GM12878 (cell line): ENCODE measurements around the gene PDSS2. TPM values are rescaled to one million over a fixed set of nuclear protein-coding genes. Genes with fewer than 3 reads are reported as not detected.
"Not testable (repeated sequence)": the region's sequence is repeated elsewhere in the genome, so short reads cannot be mapped to it uniquely, and the experiment has no call there.

Experiments
- ATAC-seq: fragments of 200-7000 bp; cut with Tn5 transposase; 3 replicates; pipeline ENCODE4 v1.9.1; 2020; ENCODE audit warnings: mild to moderate bottlenecking, moderate library complexity
- BruUV-seq: library from RNA; stranded (reverse); fragments of 400-500 nt; replicated peaks from 2 replicates; lab custom pipeline; 2021; lab: Mats Ljungman, UMichigan
- CTCF ChIA-PET: fragments of 300-600 bp; sonication (Branson Sonifier 250); formaldehyde crosslinking; extraction: SDS; loops from one replicate; lab custom pipeline; 2021; ENCODE audit warnings: inconsistent platforms; lab: Yijun Ruan, JAX
- POLR2A ChIA-PET: fragments of 350-600 bp; formaldehyde crosslinking; extraction: SDS; loops from one replicate; lab custom pipeline; 2021; ENCODE audit warnings: inconsistent platforms; lab: Charles Lee
- RAD21 ChIA-PET: fragments of 300-600 bp; sonication (Branson Sonifier 250); formaldehyde crosslinking; loops from one replicate; lab custom pipeline; 2023; ENCODE audit warnings: antibody characterized with exemption; ENCODE audit not compliant: unreplicated experiment; lab: Charles Lee
- SMC1A ChIA-PET: fragments of 300-600 bp; sonication (Branson Sonifier 250); formaldehyde crosslinking; loops from one replicate; lab custom pipeline; 2023; ENCODE audit not compliant: unreplicated experiment, uncharacterized antibody; lab: Charles Lee
- DNase-seq: peaks from one replicate; pipeline ENCODE4 v3.0.0-alpha.2; 2011; ENCODE audit warnings: low read depth, low spot score
- FAIRE-seq: peaks from 3 replicates; lab custom pipeline; 2011; peaks lifted over from hg19 to GRCh38; lab: Jason Lieb, UNC
- H2AFZ ChIP-seq: 2 replicates; pipeline ENCODE4 v1.6.0; 2011; ENCODE audit warnings: low read depth, low read length, control low read depth; ENCODE audit not compliant: control insufficient read depth
- H3K27ac ChIP-seq: 2 replicates; pipeline ENCODE4 v1.5.1; 2011; ENCODE audit warnings: control low read depth; ENCODE audit not compliant: control insufficient read depth, insufficient read depth
- H3K27me3 ChIP-seq, 2 experiments: replicated peaks in 1 of 2; 2 replicates each; pipeline versions ENCODE4 v1.6.0 to v1.6.1; 2011; ENCODE audit warnings: low read length in 1 of 2; ENCODE audit not compliant: control insufficient read depth in 2 of 2, insufficient read depth in 2 of 2
- H3K36me3 ChIP-seq, 2 experiments: 2 replicates each; pipeline ENCODE4 v1.5.1; 2011; ENCODE audit warnings: low read length in 1 of 2; ENCODE audit not compliant: control insufficient read depth in 2 of 2, insufficient read depth in 2 of 2
- H3K4me1 ChIP-seq: 2 replicates; pipeline ENCODE4 v1.6.1; 2011; ENCODE audit warnings: mild to moderate bottlenecking, low read length, moderate library complexity, mixed read lengths; ENCODE audit not compliant: control insufficient read depth, insufficient read depth
- H3K4me2 ChIP-seq: 2 replicates; pipeline ENCODE4 v1.6.0; 2011; ENCODE audit warnings: control low read depth; ENCODE audit not compliant: control insufficient read depth, insufficient read depth
- H3K4me3 ChIP-seq: fragments of 200-600 bp; sonication (generic); 2 replicates; pipeline ENCODE4 v1.5.1; 2016
- H3K79me2 ChIP-seq: 2 replicates; pipeline ENCODE4 v1.6.0; 2011; ENCODE audit warnings: low read length; ENCODE audit not compliant: control insufficient read depth, insufficient read depth
- H3K9ac ChIP-seq: 2 replicates; pipeline ENCODE4 v1.8.0; 2011; ENCODE audit warnings: low read length, control low read depth, mixed read lengths; ENCODE audit not compliant: control insufficient read depth, insufficient read depth
- H3K9me3 ChIP-seq: replicated peaks from 3 replicates; pipeline ENCODE4 v1.5.1; 2011; ENCODE audit warnings: mild to moderate bottlenecking, low read length; ENCODE audit not compliant: control insufficient read depth, insufficient read depth
- H4K20me1 ChIP-seq: 2 replicates; pipeline ENCODE4 v1.6.0; 2011; ENCODE audit not compliant: control insufficient read depth, insufficient read depth
- CBX3 ChIP-seq: fragments of 200-600 bp; sonication (generic); IDR thresholded peaks from 2 replicates; pipeline ENCODE4 v1.6.1; 2016; ENCODE audit warnings: low read depth, borderline replicate concordance
- EED ChIP-seq: sonication (generic); IDR thresholded peaks from 2 replicates; pipeline ENCODE4 v1.6.1; 2016; ENCODE audit warnings: antibody characterized with exemption, low read depth
- LARP7 ChIP-seq: fragments of 450-650 bp; IDR thresholded peaks from 2 replicates; pipeline ENCODE4 v1.6.1; 2017; ENCODE audit warnings: mild to moderate bottlenecking
- MTA3 ChIP-seq: IDR thresholded peaks from 2 replicates; pipeline ENCODE4 v1.6.1; 2012; ENCODE audit warnings: low read length, inconsistent platforms, borderline replicate concordance
- NFIC ChIP-seq: IDR thresholded peaks from 2 replicates; pipeline ENCODE4 v1.6.1; 2012; ENCODE audit warnings: low read depth, mild to moderate bottlenecking, inconsistent platforms, low read length, moderate library complexity
- SIN3A ChIP-seq: IDR thresholded peaks from 2 replicates; pipeline ENCODE4 v1.6.1; 2012; ENCODE audit warnings: low read depth, low read length, improper control_type of control experiment
- STAT3 ChIP-seq: IDR thresholded peaks from 2 replicates; pipeline ENCODE4 v1.6.1; 2011; ENCODE audit warnings: low read depth, low read length, improper control_type of control experiment
- ZNF24 ChIP-seq: fragments of 450-650 bp; IDR thresholded peaks from 2 replicates; pipeline ENCODE4 v1.6.1; 2017; ENCODE audit warnings: antibody characterized with exemption, mild to moderate bottlenecking
- WGBS: methylation state at CpG from one replicate; pipeline ENCODE4 v1.1.6; 2016; ENCODE audit warnings: low lambda C conversion rate; ENCODE audit not compliant: insufficient replicate concordance, insufficient coverage; ENCODE audit errors: missing lambda C conversion rate; 5-methylcytosine and 5-hydroxymethylcytosine counted together
- in situ Hi-C: fragments of 300-500 bp; cut with MboI; formaldehyde crosslinking; loops from 9 replicates; pipeline ENCODE4 v1.14.3; 2018; ENCODE audit warnings: mixed read lengths
- intact Hi-C: fragments of 100-400 bp; cut with micrococcal nuclease; formaldehyde crosslinking; loops from one replicate; pipeline ENCODE4 v1.14.2; 2022; ENCODE audit not compliant: unreplicated experiment
- polyA plus RNA-seq, 11 experiments: library from polyadenylated mRNA; depleted of rRNA in 4 of 11; unstranded in 6 of 11; stranded (reverse) in 5 of 11; fragments of >200 nt; fragmentation: Nextera tagmentation in 4 of 11; fragmentation: Illumina TruSeq in 1 of 11; extraction: Ambion mirVana in 4 of 11; extraction: Trizol in 1 of 11; gene quantifications; 1 replicate in 1 of 11; 2 replicates in 10 of 11; pipeline versions ENCODE4 v1.2.1 to v1.2.3, GENCODE V29; 2011 to 2016; ENCODE audit warnings: inconsistent platforms in 2 of 11, missing spikeins in 2 of 11, low read depth in 1 of 11
- total RNA-seq, 4 experiments: library from RNA; depleted of rRNA in 3 of 4; stranded (reverse); fragments of >200 nt in 3 of 4; fragmentation: Illumina TruSeq in 1 of 4; extraction: Trizol in 1 of 4; gene quantifications; 2 replicates each; pipeline versions ENCODE4 v1.2.1 to v1.2.3, GENCODE V29; 2013 to 2021
- TF ChIP-seq, protein P1 (sequence below), 3 experiments: IDR thresholded peaks in 2 of 3; conservative IDR thresholded peaks in 1 of 3; 2 replicates each; pipeline ENCODE4 v1.5.1; 2011; ENCODE audit warnings: low read depth in 3 of 3, low read length in 3 of 3, mild to moderate bottlenecking in 3 of 3, control low read depth in 2 of 3, moderate library complexity in 2 of 3, inconsistent platforms in 1 of 3, mixed read lengths in 1 of 3; ENCODE audit not compliant: control insufficient read depth in 2 of 3, insufficient read depth in 1 of 3; ENCODE audit errors: extremely low read depth in 1 of 3
- TF ChIP-seq, protein P2 (sequence below): fragments of 450-650 bp; IDR thresholded peaks from 2 replicates; pipeline ENCODE4 v1.6.1; 2017; ENCODE audit warnings: mild to moderate bottlenecking, moderate library complexity

PDSS2 gene
- total and polyA plus RNA-seq, 10 of the 15 experiments (the other 5 are each of a cell fraction or from before 2014, with no cell fraction given) = 7.7 to 15.5 (median 9.6) TPM

DNA sequence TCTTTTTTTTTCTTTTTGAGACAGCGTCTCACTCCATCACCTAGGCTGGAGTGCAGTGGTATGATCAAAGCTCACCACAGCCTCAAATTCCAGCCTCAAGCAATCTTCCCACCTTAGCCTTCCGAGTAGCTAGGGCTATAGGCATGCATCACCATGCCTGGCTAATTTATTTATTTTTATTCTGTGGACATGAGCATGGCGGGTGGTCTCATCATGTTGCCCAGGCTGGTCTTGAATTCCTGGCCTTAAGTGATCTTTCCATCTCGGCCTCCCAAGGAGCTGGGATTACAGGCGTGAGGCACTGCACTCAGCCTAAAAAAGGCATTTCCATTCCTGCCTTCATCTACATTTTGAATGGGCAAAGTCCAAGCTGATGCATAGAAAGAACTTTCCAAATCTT lies 287.9 kb downstream of the PDSS2 start (continued):
- TF ChIP-seq, protein P1, sequence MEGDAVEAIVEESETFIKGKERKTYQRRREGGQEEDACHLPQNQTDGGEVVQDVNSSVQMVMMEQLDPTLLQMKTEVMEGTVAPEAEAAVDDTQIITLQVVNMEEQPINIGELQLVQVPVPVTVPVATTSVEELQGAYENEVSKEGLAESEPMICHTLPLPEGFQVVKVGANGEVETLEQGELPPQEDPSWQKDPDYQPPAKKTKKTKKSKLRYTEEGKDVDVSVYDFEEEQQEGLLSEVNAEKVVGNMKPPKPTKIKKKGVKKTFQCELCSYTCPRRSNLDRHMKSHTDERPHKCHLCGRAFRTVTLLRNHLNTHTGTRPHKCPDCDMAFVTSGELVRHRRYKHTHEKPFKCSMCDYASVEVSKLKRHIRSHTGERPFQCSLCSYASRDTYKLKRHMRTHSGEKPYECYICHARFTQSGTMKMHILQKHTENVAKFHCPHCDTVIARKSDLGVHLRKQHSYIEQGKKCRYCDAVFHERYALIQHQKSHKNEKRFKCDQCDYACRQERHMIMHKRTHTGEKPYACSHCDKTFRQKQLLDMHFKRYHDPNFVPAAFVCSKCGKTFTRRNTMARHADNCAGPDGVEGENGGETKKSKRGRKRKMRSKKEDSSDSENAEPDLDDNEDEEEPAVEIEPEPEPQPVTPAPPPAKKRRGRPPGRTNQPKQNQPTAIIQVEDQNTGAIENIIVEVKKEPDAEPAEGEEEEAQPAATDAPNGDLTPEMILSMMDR (IDR thresholded peaks at IDR 0.05 in 2 of 3, conservative IDR thresholded peaks at IDR 0.05 in 1 of 3; ENCODE audit: control insufficient read depth in 2 of 3, extremely low read depth in 1 of 3, insufficient read depth in 1 of 3, low read depth in 3 of 3, low read length in 3 of 3) = no peak
- TF ChIP-seq SIN3A = no peak

DNA sequence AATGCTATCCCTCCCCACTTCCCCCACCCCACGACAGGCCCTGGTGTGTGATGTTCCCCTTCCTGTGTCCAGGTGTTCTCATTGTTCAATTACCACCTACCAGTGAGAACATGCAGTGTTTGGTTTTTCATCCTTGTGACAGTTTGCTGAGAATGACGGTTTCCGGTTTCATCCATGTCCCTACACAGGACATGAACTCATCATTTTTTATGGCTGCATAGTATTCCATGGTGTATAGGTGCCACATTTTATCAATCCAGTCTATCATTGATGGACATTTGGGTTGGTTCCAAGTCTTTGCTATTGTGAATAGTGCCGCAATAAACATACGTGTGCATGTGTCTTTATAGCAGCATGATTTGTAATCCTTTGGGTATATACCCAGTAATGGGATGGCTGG lies 295.1 kb downstream of the PDSS2 start:
- SMC1A ChIA-PET, H3K9ac ChIP-seq, FAIRE-seq, H4K20me1 ChIP-seq, H3K4me1 ChIP-seq, DNase-seq, H3K9me3 ChIP-seq, POLR2A ChIA-PET, H3K4me3 ChIP-seq, ATAC-seq, H2AFZ ChIP-seq, in situ Hi-C loops, BruUV-seq, H3K79me2 ChIP-seq, H3K27ac ChIP-seq, H3K27me3 ChIP-seq, H3K4me2 ChIP-seq, CTCF ChIA-PET, intact Hi-C loops, RAD21 ChIA-PET, H3K36me3 ChIP-seq: not testable (repeated sequence)
- 100% methylated on average over 2 of the region's 5 CpGs for WGBS

DNA sequence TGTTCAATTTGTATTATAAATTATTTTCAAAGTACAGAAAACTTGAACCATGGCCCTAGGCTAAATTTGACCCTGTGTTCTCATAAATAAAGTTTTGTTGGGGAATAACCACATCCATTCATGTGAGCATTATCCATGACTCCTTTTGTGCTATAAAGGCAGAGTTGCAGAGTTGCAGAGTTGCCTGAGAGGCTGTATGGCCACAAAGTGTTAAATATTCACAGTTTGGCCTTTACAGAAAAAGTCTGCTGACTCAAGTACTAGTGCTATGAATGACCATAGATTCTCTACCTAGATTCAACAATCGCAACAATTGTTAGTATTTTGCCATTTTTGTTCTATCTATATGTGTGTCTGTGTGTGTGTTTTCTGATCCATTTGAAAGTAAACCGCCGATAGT lies 297.8 kb downstream of the PDSS2 start:
- in situ Hi-C loops (no loop called here), intact Hi-C loops (no loop called here)
- H3K27me3 ChIP-seq = no peaks in the 10 kb centered on the region
- DNase-seq = no peak
- POLR2A ChIA-PET = no interaction called here
- CTCF ChIA-PET = no interaction called here
- H2AFZ ChIP-seq = no peak overlapping the region
- no peak overlapping the region for H3K4me3 ChIP-seq
- no peak overlapping the region for H3K9ac ChIP-seq
- H4K20me1 ChIP-seq = no peaks in the 10 kb centered on the region
- SMC1A ChIA-PET = no interaction called here
- H3K36me3 ChIP-seq = no peaks in the 10 kb centered on the region
- BruUV-seq = no TSS peak
- no peaks in the 10 kb centered on the region for H3K79me2 ChIP-seq
- H3K4me2 ChIP-seq = no peak overlapping the region
- WGBS = 94% methylated on average over 3 of the region's 3 CpGs
- no peaks in the 10 kb centered on the region for H3K9me3 ChIP-seq
- ATAC-seq = no peak
- FAIRE-seq = no peak
- H3K27ac ChIP-seq = no peak overlapping the region
- RAD21 ChIA-PET = no interaction called here
- no peaks in the 10 kb centered on the region for H3K4me1 ChIP-seq
- no peak for TF ChIP-seq NFIC
- TF ChIP-seq LARP7 = no peak
- TF ChIP-seq CBX3 = no peak
- TF ChIP-seq EED = no peak
- TF ChIP-seq ZNF24 = no peak
- TF ChIP-seq STAT3 = no peak
- TF ChIP-seq MTA3 = no peak
- TF ChIP-seq, protein P2, sequence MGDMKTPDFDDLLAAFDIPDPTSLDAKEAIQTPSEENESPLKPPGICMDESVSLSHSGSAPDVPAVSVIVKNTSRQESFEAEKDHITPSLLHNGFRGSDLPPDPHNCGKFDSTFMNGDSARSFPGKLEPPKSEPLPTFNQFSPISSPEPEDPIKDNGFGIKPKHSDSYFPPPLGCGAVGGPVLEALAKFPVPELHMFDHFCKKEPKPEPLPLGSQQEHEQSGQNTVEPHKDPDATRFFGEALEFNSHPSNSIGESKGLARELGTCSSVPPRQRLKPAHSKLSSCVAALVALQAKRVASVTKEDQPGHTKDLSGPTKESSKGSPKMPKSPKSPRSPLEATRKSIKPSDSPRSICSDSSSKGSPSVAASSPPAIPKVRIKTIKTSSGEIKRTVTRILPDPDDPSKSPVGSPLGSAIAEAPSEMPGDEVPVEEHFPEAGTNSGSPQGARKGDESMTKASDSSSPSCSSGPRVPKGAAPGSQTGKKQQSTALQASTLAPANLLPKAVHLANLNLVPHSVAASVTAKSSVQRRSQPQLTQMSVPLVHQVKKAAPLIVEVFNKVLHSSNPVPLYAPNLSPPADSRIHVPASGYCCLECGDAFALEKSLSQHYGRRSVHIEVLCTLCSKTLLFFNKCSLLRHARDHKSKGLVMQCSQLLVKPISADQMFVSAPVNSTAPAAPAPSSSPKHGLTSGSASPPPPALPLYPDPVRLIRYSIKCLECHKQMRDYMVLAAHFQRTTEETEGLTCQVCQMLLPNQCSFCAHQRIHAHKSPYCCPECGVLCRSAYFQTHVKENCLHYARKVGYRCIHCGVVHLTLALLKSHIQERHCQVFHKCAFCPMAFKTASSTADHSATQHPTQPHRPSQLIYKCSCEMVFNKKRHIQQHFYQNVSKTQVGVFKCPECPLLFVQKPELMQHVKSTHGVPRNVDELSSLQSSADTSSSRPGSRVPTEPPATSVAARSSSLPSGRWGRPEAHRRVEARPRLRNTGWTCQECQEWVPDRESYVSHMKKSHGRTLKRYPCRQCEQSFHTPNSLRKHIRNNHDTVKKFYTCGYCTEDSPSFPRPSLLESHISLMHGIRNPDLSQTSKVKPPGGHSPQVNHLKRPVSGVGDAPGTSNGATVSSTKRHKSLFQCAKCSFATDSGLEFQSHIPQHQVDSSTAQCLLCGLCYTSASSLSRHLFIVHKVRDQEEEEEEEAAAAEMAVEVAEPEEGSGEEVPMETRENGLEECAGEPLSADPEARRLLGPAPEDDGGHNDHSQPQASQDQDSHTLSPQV = no peak
